B cell (primary cell): ENCODE results near the gene TMEM132D. TPM values are rescaled to one million over a fixed set of nuclear protein-coding genes. Genes with fewer than 3 reads are reported as not detected.

ENCODE experiments used
- ATAC-seq: fragments of 200-7000 bp; cut with Tn5 transposase; one replicate; pipeline ENCODE4 v1.10.0; 2021; ENCODE audit warnings: low read depth, mild to moderate bottlenecking, moderate number of reproducible peaks, moderate library complexity
- CTCF ChIA-PET: fragments of 350-600 bp; sonication (Branson Sonifier 250); formaldehyde crosslinking; loops from one replicate; lab custom pipeline; 2021; ENCODE audit warnings: antibody characterized with exemption, inconsistent platforms; lab: Charles Lee
- POLR2A ChIA-PET: fragments of 350-600 bp; sonication (Branson Sonifier 250); formaldehyde crosslinking; loops from one replicate; lab custom pipeline; 2021; ENCODE audit warnings: antibody characterized with exemption; lab: Charles Lee
- DNase-seq: peaks from one replicate; pipeline ENCODE4 v3.0.0; 2013
- H2AFZ ChIP-seq: 2 replicates; pipeline ENCODE4 v1.6.1; 2012; ENCODE audit warnings: mild to moderate bottlenecking, low read depth, low read length; ENCODE audit not compliant: insufficient read depth, poor library complexity, severe bottlenecking
- H3K27ac ChIP-seq, 2 donors: 1 replicate in 1 of 2; 2 replicates in 1 of 2; pipeline ENCODE4 v1.5.1; 2012 to 2013; ENCODE audit warnings: low read length in 2 of 2, mild to moderate bottlenecking in 2 of 2, moderate library complexity in 1 of 2
- H3K27me3 ChIP-seq, 4 experiments: fragments of 200-600 bp in 1 of 4; sonication (generic) in 1 of 4; replicated peaks in 1 of 4; 1 replicate in 2 of 4; 2 replicates in 2 of 4; pipeline versions ENCODE4 v1.6.1 to v1.7.0; 2013 to 2016; ENCODE audit warnings: low read length in 3 of 4, mild to moderate bottlenecking in 2 of 4, mixed read lengths in 1 of 4, moderate library complexity in 1 of 4; ENCODE audit not compliant: insufficient read depth in 4 of 4, control insufficient read depth in 3 of 4; ENCODE audit errors: control extremely low read depth in 1 of 4
- H3K36me3 ChIP-seq, 2 experiments: replicated peaks in 1 of 2; 1 replicate in 1 of 2; 2 replicates in 1 of 2; pipeline versions ENCODE4 v1.6.1 to v1.7.1; 2013; ENCODE audit warnings: low read length in 1 of 2; ENCODE audit not compliant: insufficient read depth in 2 of 2, control insufficient read depth in 1 of 2; ENCODE audit errors: control extremely low read depth in 1 of 2, extremely low read depth in 1 of 2
- H3K4me1 ChIP-seq, 2 donors: fragments of 200-600 bp in 1 of 2; sonication (generic) in 1 of 2; 1 replicate in 1 of 2; 2 replicates in 1 of 2; pipeline versions ENCODE4 v1.5.1 to v1.6.1; 2013 to 2017; ENCODE audit warnings: low read length in 2 of 2; ENCODE audit not compliant: control insufficient read depth in 2 of 2, insufficient read depth in 2 of 2
- H3K4me2 ChIP-seq: replicated peaks from 2 replicates; pipeline ENCODE3; 2012; ENCODE audit warnings: mild to moderate bottlenecking, low read depth, low read length; ENCODE audit not compliant: poor library complexity, severe bottlenecking
- H3K4me3 ChIP-seq, 5 experiments: fragments of 200-600 bp in 1 of 5; sonication (generic) in 1 of 5; 1 replicate in 3 of 5; 2 replicates in 2 of 5; pipeline versions ENCODE4 v1.5.1 to v1.7.0; 2011 to 2016; ENCODE audit warnings: low read length in 4 of 5, mild to moderate bottlenecking in 4 of 5, low read depth in 2 of 5, control low read depth in 1 of 5, moderate library complexity in 1 of 5; ENCODE audit not compliant: insufficient read depth in 1 of 5; ENCODE audit errors: control extremely low read depth in 1 of 5, extremely low read depth in 1 of 5
- H3K79me2 ChIP-seq: fragments of 200-600 bp; sonication (generic); one replicate; pipeline ENCODE4 v1.6.0; 2016; ENCODE audit warnings: low read length; ENCODE audit not compliant: control insufficient read depth, insufficient read depth
- H3K9ac ChIP-seq: fragments of 200-600 bp; sonication (generic); 2 replicates; pipeline ENCODE4 v1.6.1; 2017; ENCODE audit warnings: mild to moderate bottlenecking, low read length, moderate library complexity
- H3K9me3 ChIP-seq, 3 donors: one replicate each; pipeline versions ENCODE4 v1.6.1 to v1.7.1; 2013; ENCODE audit warnings: low read length in 2 of 3; ENCODE audit not compliant: control insufficient read depth in 2 of 3, insufficient read depth in 1 of 3; ENCODE audit errors: control extremely low read depth in 1 of 3
- H4K20me1 ChIP-seq: 2 replicates; pipeline ENCODE4 v1.6.0; 2012; ENCODE audit warnings: mild to moderate bottlenecking, low read length; ENCODE audit not compliant: insufficient read depth, control insufficient read depth, poor library complexity, severe bottlenecking
- H3K27ac Mint-ChIP-seq: one replicate; pipeline ENCODE4 v1.8.0; 2021; ENCODE audit warnings: mixed read lengths
- H3K27me3 Mint-ChIP-seq: one replicate; pipeline ENCODE4 v1.8.0; 2021; ENCODE audit warnings: mixed read lengths
- H3K4me1 Mint-ChIP-seq: one replicate; pipeline ENCODE4 v1.8.0; 2021; ENCODE audit warnings: mixed read lengths
- H3K4me3 Mint-ChIP-seq: one replicate; pipeline ENCODE4 v1.8.0; 2021; ENCODE audit warnings: mixed read lengths
- H3K9me3 Mint-ChIP-seq: one replicate; pipeline ENCODE4 v1.8.0; 2022; ENCODE audit warnings: mixed read lengths; ENCODE audit not compliant: insufficient read depth
- CTCF ChIP-seq: fragments of 200-600 bp; IDR thresholded peaks from one replicate; pipeline ENCODE4 v1.8.0; 2022; ENCODE audit warnings: antibody characterized with exemption, mild to moderate bottlenecking
- EZH2 ChIP-seq: IDR thresholded peaks from 2 replicates; pipeline ENCODE4 v1.6.1; 2012; ENCODE audit warnings: borderline replicate concordance, low read depth, mild to moderate bottlenecking, moderate library complexity, low read length; ENCODE audit not compliant: insufficient read depth, poor library complexity, severe bottlenecking
- WGBS: methylation state at CpG from one replicate; pipeline ENCODE4 v1.1.5; 2013; ENCODE audit warnings: missing lambda C conversion rate; ENCODE audit not compliant: insufficient coverage; 5-methylcytosine and 5-hydroxymethylcytosine counted together
- intact Hi-C: fragments of 100-400 bp; cut with micrococcal nuclease; formaldehyde crosslinking; loops from one replicate; pipeline ENCODE4 v1.10.0; 2022
- polyA plus RNA-seq: library from polyadenylated mRNA; depleted of rRNA; stranded (reverse); fragments of >200 nt; gene quantifications from 2 replicates; pipeline ENCODE4 v1.2.3, GENCODE V29; 2012
- total RNA-seq, 2 donors: library from RNA; stranded (reverse); fragments of 120-200 nt in 1 of 2; gene quantifications; 1 replicate in 1 of 2; 2 replicates in 1 of 2; pipeline versions ENCODE4 v1.2.3 to v1.2.4, GENCODE V29; 2013 to 2022

The TMEM132D gene
- total and polyA plus RNA-seq, 2 donors (not counting 1 experiment from before 2014, with no cell fraction given) = not detected

- no peak overlapping the region for H2AFZ ChIP-seq
- DNase-seq (no peak), ATAC-seq (no peak)
- no CpG with 5 or more reads among the region's 3 CpGs for WGBS
- no peak overlapping the region for H3K4me2 ChIP-seq
- no peaks in the 10 kb centered on the region for H3K4me1 ChIP-seq
- H3K27me3 ChIP-seq = no peaks in the 10 kb centered on the region
- intact Hi-C loops = no loop called here
- H3K27ac ChIP-seq = no peak overlapping the region
- no peaks in the 10 kb centered on the region for H3K27me3 Mint-ChIP-seq
- ChIA-PET CTCF (no interaction called here), POLR2A (no interaction called here)
- no peaks in the 10 kb centered on the region for H4K20me1 ChIP-seq
- peaks cover 2% of the 10 kb centered on the region for H3K9me3 Mint-ChIP-seq
- TF ChIP-seq CTCF = no peak
- no peak for TF ChIP-seq EZH2
- no peak overlapping the region for H3K4me3 ChIP-seq
- peaks cover 0 to 17% (median 0%) of the 10 kb centered on the region in 3 donors for H3K9me3 ChIP-seq
- H3K79me2 ChIP-seq = no peaks in the 10 kb centered on the region
- H3K36me3 ChIP-seq = no peaks in the 10 kb centered on the region
- no peak overlapping the region for H3K9ac ChIP-seq
- no peaks in the 10 kb centered on the region for H3K4me1 Mint-ChIP-seq
- H3K27ac Mint-ChIP-seq = no peak overlapping the region
- H3K4me3 Mint-ChIP-seq = no peak overlapping the region
Observed at GRCh38 chr12:129097451-129097850, 806.4 kb downstream of the TMEM132D start.

- Mint-ChIP-seq H3K4me3 (no peak overlapping the region), H3K27ac (no peak overlapping the region), H3K9me3 (peaks cover 2% of the 10 kb centered on the region), H3K4me1 (no peaks in the 10 kb centered on the region), H3K27me3 (no peaks in the 10 kb centered on the region)
- H3K27ac ChIP-seq = no peak overlapping the region
- peaks cover 0 to 17% (median 0%) of the 10 kb centered on the region in 3 donors for H3K9me3 ChIP-seq
- no peak overlapping the region for H3K4me3 ChIP-seq
- no peaks in the 10 kb centered on the region for H4K20me1 ChIP-seq
- no peaks in the 10 kb centered on the region for H3K79me2 ChIP-seq
- TF ChIP-seq CTCF (no peak), EZH2 (no peak)
- ChIA-PET POLR2A (no interaction called here), CTCF (no interaction called here)
- no peaks in the 10 kb centered on the region for H3K36me3 ChIP-seq
- ATAC-seq (no peak), DNase-seq (no peak)
- intact Hi-C loops = no loop called here
- H3K27me3 ChIP-seq = no peaks in the 10 kb centered on the region
- no peak overlapping the region for H2AFZ ChIP-seq
- no peaks in the 10 kb centered on the region for H3K4me1 ChIP-seq
- 80% methylated on average over 1 of the region's 7 CpGs for WGBS
- no peak overlapping the region for H3K9ac ChIP-seq
- H3K4me2 ChIP-seq = no peak overlapping the region
Observed at GRCh38 chr12:129096968-129097367, 806.9 kb downstream of the TMEM132D start.
